Thyroid gland (tissue), 4 donors: ENCODE measurements around the gene MPDU1. TPM values are rescaled to one million over a fixed set of nuclear protein-coding genes. Genes with fewer than 3 reads are reported as not detected.

Experiments
- DNase-seq, 2 donors: peaks; one replicate each; pipeline ENCODE4 v3.0.0-alpha.2; 2019
- H3K27ac ChIP-seq, 3 donors: fragments of 200-600 bp; sonication (generic); 1 replicate in 2 of 3; 2 replicates in 1 of 3; pipeline ENCODE4 v1.5.1; 2016 to 2019; ENCODE audit warnings: mild to moderate bottlenecking in 1 of 3, moderate library complexity in 1 of 3
- H3K27me3 ChIP-seq: fragments of 200-600 bp; sonication (generic); one replicate; pipeline ENCODE4 v1.5.1; 2019
- H3K36me3 ChIP-seq, 2 donors: fragments of 200-600 bp; sonication (generic); one replicate each; pipeline ENCODE4 v1.5.1; 2016 to 2019
- H3K4me1 ChIP-seq, 2 donors: fragments of 200-600 bp; sonication (generic); one replicate each; pipeline ENCODE4 v1.5.1; 2017 to 2019
- H3K4me3 ChIP-seq, 3 donors: fragments of 200-600 bp; sonication (generic); replicated peaks in 1 of 3; 1 replicate in 2 of 3; 2 replicates in 1 of 3; pipeline ENCODE4 v1.5.1; 2016; ENCODE audit warnings: mild to moderate bottlenecking in 1 of 3
- H3K9me3 ChIP-seq: fragments of 200-600 bp; sonication (generic); one replicate; pipeline ENCODE4 v1.5.1; 2017
- CTCF ChIP-seq, 6 experiments: fragments of 200-600 bp in 3 of 6; fragments of 450-650 bp in 3 of 6; sonication (generic) in 3 of 6; IDR thresholded peaks; one replicate each; pipeline ENCODE4 v1.5.1; 2016 to 2019; ENCODE audit warnings: antibody characterized with exemption in 6 of 6, mild to moderate bottlenecking in 2 of 6, inconsistent platforms in 1 of 6, moderate library complexity in 1 of 6
- POLR2A ChIP-seq, 2 donors: fragments of 450-650 bp; IDR thresholded peaks; one replicate each; pipeline ENCODE4 v1.6.1; 2017; ENCODE audit warnings: antibody characterized with exemption in 2 of 2, mild to moderate bottlenecking in 2 of 2, moderate library complexity in 1 of 2
- WGBS, 2 donors: methylation state at CpG; one replicate each; pipeline ENCODE4 v1.1.5; 2017; 5-methylcytosine and 5-hydroxymethylcytosine counted together
- intact Hi-C: fragments of 100-400 bp; cut with DNase I; formaldehyde crosslinking; loops from one replicate; pipeline ENCODE4 v1.15.1; 2023
- total RNA-seq, 4 donors: library from RNA; depleted of rRNA; stranded (reverse); fragments of >200 nt; gene quantifications; one replicate each; pipeline ENCODE4 v1.2.3, GENCODE V29; 2016

MPDU1 gene
- total RNA-seq, 4 donors from 2014 or later, result 88.8 to 250 (median 164) TPM

GRCh38 chr17:7626307-7626706 is 42.7 kb downstream of the MPDU1 start:
- DNase-seq, result no peak
- H3K4me3 ChIP-seq, result no peak overlapping the region
- no peaks in the 10 kb centered on the region for H3K9me3 ChIP-seq
- no peaks in the 10 kb centered on the region for H3K27me3 ChIP-seq
- H3K27ac ChIP-seq, result peak overlapping the region in 1 of 3 donors; percentile 95
- TF ChIP-seq CTCF (IDR thresholded peaks at IDR 0.05) (no peak), POLR2A (IDR thresholded peaks at IDR 0.05) (no peak)
- peaks cover 5 to 12% of the 10 kb centered on the region in 2 donors for H3K4me1 ChIP-seq
- intact Hi-C loops, result no loop called here
- WGBS, 2 donors, result 86 to 88% methylated on average over 7 of the region's 7 CpGs
- no peaks in the 10 kb centered on the region for H3K36me3 ChIP-seq

GRCh38 chr17:7626956-7627249 is 43.3 kb downstream of the MPDU1 start:
- 25 to 28% methylated on average over 6 of the region's 6 CpGs for WGBS, 2 donors
- intact Hi-C loops, result no loop called here
- no peaks in the 10 kb centered on the region for H3K36me3 ChIP-seq
- DNase-seq, result no peak
- no peaks in the 10 kb centered on the region for H3K9me3 ChIP-seq
- H3K27ac ChIP-seq, result peak overlapping the region; percentile 95 to 97 (median 95)
- peaks cover 5 to 12% of the 10 kb centered on the region in 2 donors for H3K4me1 ChIP-seq
- no peak for TF ChIP-seq CTCF (IDR thresholded peaks at IDR 0.05)
- TF ChIP-seq POLR2A (IDR thresholded peaks at IDR 0.05), result no peak
- H3K27me3 ChIP-seq, result no peaks in the 10 kb centered on the region
- peak overlapping the region; percentile 68 to 91 (median 79) for H3K4me3 ChIP-seq

- Histone ChIP-seq H3K27ac (peak within 1 kb of the TSS; percentile 95 to 97 (median 95)), H3K36me3 (no peaks in the 10 kb centered on the region), H3K27me3 (no peaks in the 10 kb centered on the region), H3K9me3 (no peaks in the 10 kb centered on the region), H3K4me3 (peak within 1 kb of the TSS; percentile 68 to 91 (median 79)), H3K4me1 (peaks cover 5 to 12% of the 10 kb centered on the region in 2 donors)
- 0 to 1% methylated on average over 43 to 44 of the region's 54 CpGs for whole genome bisulfite sequencing, 2 donors
- intact Hi-C loops, result no loop called here
- peak; percentile 96 to 97 for DNase-seq
- TF ChIP-seq POLR2A (IDR thresholded peaks at IDR 0.05), result peak; percentile 41 to 86
- no peak for TF ChIP-seq CTCF (IDR thresholded peaks at IDR 0.05)
These were observed 43.8 kb downstream of the MPDU1 start, which contains the start of gene SAT2 for GRCh38 chr17:7627250-7628121. Gene SAT2 (minus strand): TSS chr17:7627821. CDS start chr17:7627635, 186 bp downstream.

- TF ChIP-seq CTCF (IDR thresholded peaks at IDR 0.05), result no peak
- TF ChIP-seq POLR2A (IDR thresholded peaks at IDR 0.05), result no peak
- no peak for DNase-seq
- Histone ChIP-seq H3K4me1 (peaks cover 5 to 12% of the 10 kb centered on the region in 2 donors), H3K27me3 (no peaks in the 10 kb centered on the region), H3K27ac (no peak within 1 kb of the TSS), H3K4me3 (no peak within 1 kb of the TSS), H3K36me3 (no peaks in the 10 kb centered on the region), H3K9me3 (no peaks in the 10 kb centered on the region)
- WGBS, 2 donors, result 75% methylated on average over 11 to 13 of the region's 13 CpGs
- intact Hi-C loops, result loop anchor here (5.0 kb wide), 1 partner anchor 57 kb away; the partner anchor contains the start of genes TP53 and WRAP53
These were observed 46.4 kb downstream of the MPDU1 start, which contains the start of gene SHBG for GRCh38 chr17:7629939-7630571. Gene SHBG (plus strand): TSS chr17:7630135. CDS start chr17:7630173, 38 bp downstream.
